OCI-LY7 (cell line): Measurements from ENCODE around the gene FSHR. TPM values are rescaled to one million over a fixed set of nuclear protein-coding genes. Genes with fewer than 3 reads are reported as not detected.

Experiments
- BruUV-seq: library from RNA; stranded (reverse); fragments of 400-500 nt; replicated peaks from 2 replicates; lab custom pipeline; 2021; lab: Mats Ljungman, UMichigan
- CTCF ChIA-PET: fragments of 300-600 bp; sonication (Branson Sonifier 250); formaldehyde crosslinking; loops from one replicate; lab custom pipeline; 2022; ENCODE audit warnings: antibody characterized with exemption; ENCODE audit not compliant: unreplicated experiment; lab: Charles Lee
- POLR2A ChIA-PET: fragments of 300-600 bp; sonication (Branson Sonifier 250); formaldehyde crosslinking; loops from one replicate; lab custom pipeline; 2022; ENCODE audit warnings: antibody characterized with exemption; lab: Charles Lee
- DNase-seq: peaks from one replicate; pipeline ENCODE4 v3.0.0-alpha.2; 2015; ENCODE audit warnings: low spot score
- H2AFZ ChIP-seq: fragments of 200-600 bp; sonication (generic), shearing (Covaris generic); 2 replicates; pipeline ENCODE4 v1.6.1; 2014; ENCODE audit warnings: mild to moderate bottlenecking, antibody characterized with exemption, low read length, moderate library complexity
- H3K27ac ChIP-seq: fragments of 200-600 bp; sonication (generic); 2 replicates; pipeline ENCODE4 v1.5.1; 2014; ENCODE audit warnings: mixed run types, low read depth, mild to moderate bottlenecking, moderate library complexity, low read length, inconsistent platforms; ENCODE audit not compliant: poor library complexity, severe bottlenecking
- H3K36me3 ChIP-seq: fragments of 200-600 bp; sonication (generic); 2 replicates; pipeline ENCODE4 v1.6.1; 2014; ENCODE audit warnings: mild to moderate bottlenecking, antibody characterized with exemption, low read length, moderate library complexity, mixed read lengths; ENCODE audit not compliant: insufficient read depth
- H3K4me1 ChIP-seq: fragments of 200-600 bp; sonication (generic); 2 replicates; pipeline ENCODE4 v1.5.1; 2014; ENCODE audit warnings: mild to moderate bottlenecking, low read length; ENCODE audit not compliant: insufficient read depth, poor library complexity, severe bottlenecking
- H3K4me2 ChIP-seq: fragments of 200-600 bp; sonication (generic); 2 replicates; pipeline ENCODE4 v1.6.1; 2014; ENCODE audit warnings: mild to moderate bottlenecking, low read length
- H3K4me3 ChIP-seq: fragments of 200-600 bp; sonication (generic); 2 replicates; pipeline ENCODE4 v1.5.1; 2014; ENCODE audit warnings: mild to moderate bottlenecking, low read depth, low read length; ENCODE audit not compliant: poor library complexity, severe bottlenecking
- H3K79me2 ChIP-seq: fragments of 200-600 bp; sonication (generic); 2 replicates; pipeline ENCODE4 v1.6.1; 2016; ENCODE audit warnings: low read depth, mild to moderate bottlenecking, low read length, moderate library complexity, mixed read lengths; ENCODE audit not compliant: insufficient read depth
- H3K9me2 ChIP-seq: fragments of 200-600 bp; sonication (generic); 2 replicates; pipeline ENCODE4 v1.6.1; 2016; ENCODE audit warnings: mild to moderate bottlenecking, low read length, mixed read lengths; ENCODE audit not compliant: insufficient read depth
- H3K9me3 ChIP-seq: fragments of 200-600 bp; sonication (generic); 2 replicates; pipeline ENCODE4 v1.6.1; 2014; ENCODE audit warnings: mild to moderate bottlenecking, mixed run types, low read length, mixed read lengths
- H4K20me1 ChIP-seq: fragments of 200-600 bp; sonication (generic); 2 replicates; pipeline ENCODE4 v1.6.1; 2014; ENCODE audit warnings: mild to moderate bottlenecking, antibody characterized with exemption, low read length, moderate library complexity, mixed read lengths; ENCODE audit not compliant: insufficient read depth
- EZH2phosphoT487 ChIP-seq: fragments of 200-600 bp; sonication (generic); IDR thresholded peaks from 2 replicates; pipeline ENCODE4 v1.6.1; 2018; ENCODE audit warnings: low read depth, borderline replicate concordance, mild to moderate bottlenecking, mixed run types, antibody characterized with exemption, low read length, moderate library complexity, mixed read lengths
- intact Hi-C: fragments of 100-400 bp; cut with micrococcal nuclease; formaldehyde crosslinking; loops from one replicate; pipeline ENCODE4 v1.10.0; 2022; ENCODE audit not compliant: unreplicated experiment
- total RNA-seq, 2 experiments: library from RNA; depleted of rRNA in 1 of 2; stranded (reverse); fragments of >200 nt in 1 of 2; shearing (Covaris generic) in 1 of 2; gene quantifications; 2 replicates each; pipeline ENCODE4 v1.2.3, GENCODE V29; 2014 to 2022
- TF ChIP-seq, protein P1 (sequence below): fragments of 200-600 bp; sonication (generic); conservative IDR thresholded peaks from 2 replicates; pipeline ENCODE4 v1.5.1; 2014; ENCODE audit warnings: mild to moderate bottlenecking, antibody characterized with exemption, low read length, moderate library complexity, mixed read lengths

Gene FSHR
- total RNA-seq, 2 experiments from 2014 or later: not detected

DNA sequence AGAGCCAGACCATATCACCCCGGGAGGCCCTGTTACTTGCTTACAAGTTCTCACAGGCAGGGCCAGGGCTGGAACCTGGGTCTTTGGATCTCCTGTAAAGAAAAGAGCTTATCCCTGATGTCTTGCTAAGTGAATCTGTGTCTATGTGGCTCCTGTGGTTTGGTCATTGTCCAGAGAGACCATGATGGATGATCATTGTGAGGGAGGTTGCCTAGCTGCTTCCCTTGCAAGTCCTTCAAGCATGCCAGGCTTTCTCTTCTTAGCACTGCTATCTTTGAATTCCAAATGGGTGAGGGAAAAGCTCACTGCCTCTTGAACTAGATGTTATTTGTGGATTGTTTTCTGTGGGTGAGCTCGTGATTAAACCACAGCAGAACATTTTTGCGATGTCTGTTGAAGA, 151.6 kb downstream of the FSHR start:
- H3K9me2 ChIP-seq: no peaks in the 10 kb centered on the region
- TF ChIP-seq EZH2phosphoT487: no peak
- TF ChIP-seq, protein P1, sequence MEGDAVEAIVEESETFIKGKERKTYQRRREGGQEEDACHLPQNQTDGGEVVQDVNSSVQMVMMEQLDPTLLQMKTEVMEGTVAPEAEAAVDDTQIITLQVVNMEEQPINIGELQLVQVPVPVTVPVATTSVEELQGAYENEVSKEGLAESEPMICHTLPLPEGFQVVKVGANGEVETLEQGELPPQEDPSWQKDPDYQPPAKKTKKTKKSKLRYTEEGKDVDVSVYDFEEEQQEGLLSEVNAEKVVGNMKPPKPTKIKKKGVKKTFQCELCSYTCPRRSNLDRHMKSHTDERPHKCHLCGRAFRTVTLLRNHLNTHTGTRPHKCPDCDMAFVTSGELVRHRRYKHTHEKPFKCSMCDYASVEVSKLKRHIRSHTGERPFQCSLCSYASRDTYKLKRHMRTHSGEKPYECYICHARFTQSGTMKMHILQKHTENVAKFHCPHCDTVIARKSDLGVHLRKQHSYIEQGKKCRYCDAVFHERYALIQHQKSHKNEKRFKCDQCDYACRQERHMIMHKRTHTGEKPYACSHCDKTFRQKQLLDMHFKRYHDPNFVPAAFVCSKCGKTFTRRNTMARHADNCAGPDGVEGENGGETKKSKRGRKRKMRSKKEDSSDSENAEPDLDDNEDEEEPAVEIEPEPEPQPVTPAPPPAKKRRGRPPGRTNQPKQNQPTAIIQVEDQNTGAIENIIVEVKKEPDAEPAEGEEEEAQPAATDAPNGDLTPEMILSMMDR: no peak
- no TSS peak for BruUV-seq

DNA sequence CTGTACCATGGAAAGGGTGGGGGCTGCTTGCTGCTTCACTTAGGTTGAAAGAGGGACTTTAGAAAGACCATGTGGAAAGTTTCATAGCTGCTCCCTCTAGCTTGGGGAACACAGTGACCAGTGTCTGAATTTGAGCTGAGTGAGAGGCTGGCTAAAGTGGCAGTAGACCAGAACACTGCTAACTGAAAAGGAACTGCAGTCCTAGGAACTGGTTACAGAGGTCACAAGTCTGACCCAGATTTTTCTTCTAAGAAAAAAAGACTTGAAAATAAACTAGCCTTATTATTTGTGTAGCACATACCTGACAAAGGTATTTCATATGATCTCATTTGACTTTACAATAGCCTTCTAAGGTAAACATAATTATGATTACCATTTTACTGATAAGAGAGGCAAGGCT, 153.6 kb downstream of the FSHR start:
- Histone ChIP-seq H3K36me3 (no peaks in the 10 kb centered on the region), H2AFZ (no peak overlapping the region), H4K20me1 (no peaks in the 10 kb centered on the region), H3K9me2 (no peaks in the 10 kb centered on the region), H3K27ac (no peak overlapping the region), H3K4me1 (no peaks in the 10 kb centered on the region), H3K4me2 (no peak overlapping the region), H3K79me2 (no peaks in the 10 kb centered on the region), H3K9me3 (no peaks in the 10 kb centered on the region), H3K4me3 (no peak overlapping the region)
- no TSS peak for BruUV-seq
- DNase-seq: no peak
- intact Hi-C loops: no loop called here
- ChIA-PET CTCF (no interaction called here), POLR2A (interaction anchor here (0.6 kb wide), 1 partner anchor 338 kb away, joined by 6 read pairs; no protein-coding TSS in a partner anchor)
- no peak for TF ChIP-seq EZH2phosphoT487
- TF ChIP-seq, protein P1: no peak

More for the DNA sequence above, 151.6 kb downstream of the FSHR start:
- no peak overlapping the region for H3K4me3 ChIP-seq
- no peak overlapping the region for H3K4me2 ChIP-seq
- H3K79me2 ChIP-seq: no peaks in the 10 kb centered on the region
- H3K36me3 ChIP-seq: no peaks in the 10 kb centered on the region
- no peaks in the 10 kb centered on the region for H3K9me3 ChIP-seq
- no peaks in the 10 kb centered on the region for H4K20me1 ChIP-seq
- H3K4me1 ChIP-seq: no peaks in the 10 kb centered on the region
- DNase-seq: no peak
- ChIA-PET CTCF (no interaction called here), POLR2A (interaction anchor here (0.7 kb wide), 1 partner anchor 1032 kb away, joined by 3 read pairs; no protein-coding TSS in a partner anchor)
- no peak overlapping the region for H3K27ac ChIP-seq
- intact Hi-C loops: no loop called here
- no peak overlapping the region for H2AFZ ChIP-seq

DNA sequence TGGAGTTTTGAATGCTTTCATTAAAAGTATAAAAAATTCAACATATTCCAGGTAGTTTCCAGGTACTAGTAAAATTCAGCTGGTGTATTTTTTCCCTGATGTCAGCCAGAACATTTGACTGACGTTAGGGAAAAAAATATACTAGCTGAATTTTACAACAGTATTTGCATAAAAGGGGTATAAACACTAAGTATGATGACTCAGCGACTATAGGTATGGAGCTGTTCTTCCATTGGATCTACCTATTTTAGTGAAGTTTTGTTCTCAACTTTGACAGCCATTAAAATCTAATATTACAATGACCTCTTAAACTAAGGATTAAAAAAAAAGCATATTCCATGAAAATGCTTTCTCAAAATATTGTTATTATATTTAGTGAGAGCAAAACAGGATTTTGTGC, 155.9 kb downstream of the FSHR start:
- ChIA-PET CTCF (no interaction called here), POLR2A (no interaction called here)
- Histone ChIP-seq H3K4me3 (no peak overlapping the region), H4K20me1 (no peaks in the 10 kb centered on the region), H3K36me3 (no peaks in the 10 kb centered on the region), H3K79me2 (no peaks in the 10 kb centered on the region), H3K9me2 (no peaks in the 10 kb centered on the region), H3K4me1 (no peaks in the 10 kb centered on the region), H3K4me2 (no peak overlapping the region), H3K27ac (no peak overlapping the region), H2AFZ (no peak overlapping the region), H3K9me3 (no peaks in the 10 kb centered on the region)
- BruUV-seq: no TSS peak
- DNase-seq: no peak
- intact Hi-C loops: no loop called here
- TF ChIP-seq, protein P1: no peak
- TF ChIP-seq EZH2phosphoT487: no peak
